ENCODE measurements around the gene SIRT7. TPM values are rescaled to one million over a fixed set of nuclear protein-coding genes. Genes with fewer than 3 reads are reported as not detected.

The SIRT7 gene
- total and polyA plus RNA-seq, 2 donors (not counting 1 experiment from before 2014, with no cell fraction given), result 3.3 to 18.7 TPM

- peaks cover 41% of the 10 kb centered on the region for H3K36me3 ChIP-seq (ENCODE audit: control insufficient read depth, insufficient read depth, low read length)
- no peaks in the 10 kb centered on the region for H4K20me1 ChIP-seq (ENCODE audit: control insufficient read depth, extremely low read depth, insufficient read depth, low read length)
- no peak overlapping the region for H3K4me2 ChIP-seq (ENCODE audit: extremely low read depth, insufficient read depth, low read length)
- H3K27me3 ChIP-seq (ENCODE audit: control insufficient read depth, insufficient read depth, low read length), result no peaks in the 10 kb centered on the region
- TF ChIP-seq CTCF (conservative IDR thresholded peaks at IDR 0.05 in 1 of 2, IDR thresholded peaks at IDR 0.05 in 1 of 2; ENCODE audit: low read depth in 1 of 2, low read length in 2 of 2) (no peak), EZH2 (IDR thresholded peaks at IDR 0.05; ENCODE audit: low read length, missing control alignments) (no peak)
- peaks cover 5% of the 10 kb centered on the region for H3K4me1 ChIP-seq (ENCODE audit: control insufficient read depth, extremely low read depth, insufficient read depth, low read length)
- H3K79me2 ChIP-seq (ENCODE audit: control insufficient read depth, insufficient read depth, low read length), result peaks cover 4% of the 10 kb centered on the region
- no peaks in the 10 kb centered on the region for H3K9me3 ChIP-seq (ENCODE audit: control insufficient read depth, insufficient read depth, low read depth, low read length)
- H3K4me3 ChIP-seq (replicated peaks in 1 of 4; ENCODE audit: control extremely low read depth in 1 of 4, insufficient read depth in 1 of 4, low read depth in 3 of 4, low read length in 4 of 4), result no peak overlapping the region
- no peak overlapping the region for H3K27ac ChIP-seq (ENCODE audit: insufficient read depth, low read length)
- no peak for DNase-seq (ENCODE audit: low read depth in 2 of 2)
- no peak overlapping the region for H3K9ac ChIP-seq (ENCODE audit: insufficient read depth, low read length)
- no peak overlapping the region for H2AFZ ChIP-seq (ENCODE audit: low read length)
These were observed 8.7 kb downstream of the SIRT7 start for GRCh38 chr17:81909231-81909630.

GRCh38 chr17:81908793-81909192 lies 9.2 kb downstream of the SIRT7 start:
- Histone ChIP-seq H3K79me2 (ENCODE audit: control insufficient read depth, insufficient read depth, low read length) (peaks cover 4% of the 10 kb centered on the region), H3K27ac (ENCODE audit: insufficient read depth, low read length) (no peak overlapping the region), H3K4me2 (ENCODE audit: extremely low read depth, insufficient read depth, low read length) (no peak overlapping the region), H3K4me3 (replicated peaks in 1 of 4; ENCODE audit: control extremely low read depth in 1 of 4, insufficient read depth in 1 of 4, low read depth in 3 of 4, low read length in 4 of 4) (no peak overlapping the region), H3K4me1 (ENCODE audit: control insufficient read depth, extremely low read depth, insufficient read depth, low read length) (peaks cover 5% of the 10 kb centered on the region), H2AFZ (ENCODE audit: low read length) (no peak overlapping the region), H4K20me1 (ENCODE audit: control insufficient read depth, extremely low read depth, insufficient read depth, low read length) (no peaks in the 10 kb centered on the region), H3K36me3 (ENCODE audit: control insufficient read depth, insufficient read depth, low read length) (peaks cover 39% of the 10 kb centered on the region), H3K9ac (ENCODE audit: insufficient read depth, low read length) (no peak overlapping the region), H3K27me3 (ENCODE audit: control insufficient read depth, insufficient read depth, low read length) (no peaks in the 10 kb centered on the region), H3K9me3 (ENCODE audit: control insufficient read depth, insufficient read depth, low read depth, low read length) (no peaks in the 10 kb centered on the region)
- TF ChIP-seq CTCF (conservative IDR thresholded peaks at IDR 0.05 in 1 of 2, IDR thresholded peaks at IDR 0.05 in 1 of 2; ENCODE audit: low read depth in 1 of 2, low read length in 2 of 2) (no peak), EZH2 (IDR thresholded peaks at IDR 0.05; ENCODE audit: low read length, missing control alignments) (no peak)
- no peak for DNase-seq (ENCODE audit: low read depth in 2 of 2)

- H3K9ac ChIP-seq (ENCODE audit: insufficient read depth, low read length), result no peak overlapping the region
- peaks cover 29% of the 10 kb centered on the region for H3K36me3 ChIP-seq (ENCODE audit: control insufficient read depth, insufficient read depth, low read length)
- TF ChIP-seq EZH2 (IDR thresholded peaks at IDR 0.05; ENCODE audit: low read length, missing control alignments) (no peak), CTCF (conservative IDR thresholded peaks at IDR 0.05 in 1 of 2, IDR thresholded peaks at IDR 0.05 in 1 of 2; ENCODE audit: low read depth in 1 of 2, low read length in 2 of 2) (no peak)
These were observed 10.5 kb downstream of the SIRT7 start for GRCh38 chr17:81907219-81908145.

More at GRCh38 chr17:81907219-81908145, 10.5 kb downstream of the SIRT7 start:
- Histone ChIP-seq H3K79me2 (ENCODE audit: control insufficient read depth, insufficient read depth, low read length) (peaks cover 4% of the 10 kb centered on the region), H4K20me1 (ENCODE audit: control insufficient read depth, extremely low read depth, insufficient read depth, low read length) (no peaks in the 10 kb centered on the region), H3K27me3 (ENCODE audit: control insufficient read depth, insufficient read depth, low read length) (no peaks in the 10 kb centered on the region), H3K4me1 (ENCODE audit: control insufficient read depth, extremely low read depth, insufficient read depth, low read length) (peaks cover 5% of the 10 kb centered on the region), H2AFZ (ENCODE audit: low read length) (no peak overlapping the region), H3K4me3 (replicated peaks in 1 of 4; ENCODE audit: control extremely low read depth in 1 of 4, insufficient read depth in 1 of 4, low read depth in 3 of 4, low read length in 4 of 4) (no peak overlapping the region), H3K4me2 (ENCODE audit: extremely low read depth, insufficient read depth, low read length) (no peak overlapping the region), H3K27ac (ENCODE audit: insufficient read depth, low read length) (no peak overlapping the region), H3K9me3 (ENCODE audit: control insufficient read depth, insufficient read depth, low read depth, low read length) (no peaks in the 10 kb centered on the region)
- DNase-seq (ENCODE audit: low read depth in 2 of 2), result no peak

All from fibroblast of lung (primary cell).